Heart left ventricle (tissue), 13 donors: ENCODE results near the gene ARFGAP2.

Source experiments
- POLR2A ChIP-seq, 2 donors: fragments of 450-650 bp; IDR thresholded peaks; one replicate each; pipeline ENCODE4 v1.6.1; 2017; ENCODE audit warnings: antibody characterized with exemption in 2 of 2, mild to moderate bottlenecking in 2 of 2, moderate library complexity in 2 of 2
- TF ChIP-seq, protein P1 (sequence below), 12 donors: fragments of 200-600 bp; sonication (generic) in 4 of 12; IDR thresholded peaks; one replicate each; pipeline versions ENCODE4 v1.5.0 to v1.8.0; 2018 to 2022; ENCODE audit warnings: antibody characterized with exemption in 12 of 12, mild to moderate bottlenecking in 5 of 12
- donor health status: ischemic (EF 13 %, LVEDD 7.1; RV severe dilation, severe dysfunction).
- donor health status: DM: no; HTN: yes; CAD: no.
- donor health status: DM: no; HTN: no; CAD: no.
- donor health status: ischemic (EF 25% LVEDD 6.9; RV normal size, moderate dysfunction).
- donor health status: ischemic (EF 25% LVEDD 5.7; RV mildly dilated, moderate dysfunction).
- donor health status: ischemic (EF 35%, LVEDD 5.7; RV mildly dilated, moderate dysfunction).
- donor health status: nonischemic (EF 11% LVEDD 7.7; RV severe dilation, severe dysfunction).
- donor health status: DM: yes; HTN: yes; CAD: no.
- donor health status: PGD.
- donor health status: ischemic (EF 29% LVEDD 5.4; RV normal size, mild dysfunction).
- donor health status: nonischemic (EF 23%, LVEDD 6.1; RV moderate dilation, normal function).

DNA sequence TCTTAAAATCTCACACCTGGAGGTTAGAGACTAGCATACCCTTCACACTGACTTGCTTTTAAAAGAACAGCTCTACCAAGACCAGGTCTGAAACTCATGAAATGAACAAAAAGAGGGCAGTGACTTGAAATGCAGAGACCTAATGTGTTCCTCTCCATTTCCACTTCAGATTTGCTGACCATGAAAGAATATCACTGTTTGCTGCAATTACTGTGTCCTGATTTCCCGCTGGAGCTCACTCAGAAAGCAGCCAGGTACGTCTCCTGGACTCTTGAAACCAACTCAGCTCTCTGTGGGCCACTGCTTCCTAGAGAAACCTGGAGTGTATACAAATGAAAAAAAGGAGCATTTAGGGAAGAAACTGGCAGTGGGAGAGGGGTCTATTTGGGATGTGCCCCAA lies 39.2 kb downstream of the ARFGAP2 start:
- TF ChIP-seq POLR2A (IDR thresholded peaks at IDR 0.05), result no peak
- TF ChIP-seq, protein P1, sequence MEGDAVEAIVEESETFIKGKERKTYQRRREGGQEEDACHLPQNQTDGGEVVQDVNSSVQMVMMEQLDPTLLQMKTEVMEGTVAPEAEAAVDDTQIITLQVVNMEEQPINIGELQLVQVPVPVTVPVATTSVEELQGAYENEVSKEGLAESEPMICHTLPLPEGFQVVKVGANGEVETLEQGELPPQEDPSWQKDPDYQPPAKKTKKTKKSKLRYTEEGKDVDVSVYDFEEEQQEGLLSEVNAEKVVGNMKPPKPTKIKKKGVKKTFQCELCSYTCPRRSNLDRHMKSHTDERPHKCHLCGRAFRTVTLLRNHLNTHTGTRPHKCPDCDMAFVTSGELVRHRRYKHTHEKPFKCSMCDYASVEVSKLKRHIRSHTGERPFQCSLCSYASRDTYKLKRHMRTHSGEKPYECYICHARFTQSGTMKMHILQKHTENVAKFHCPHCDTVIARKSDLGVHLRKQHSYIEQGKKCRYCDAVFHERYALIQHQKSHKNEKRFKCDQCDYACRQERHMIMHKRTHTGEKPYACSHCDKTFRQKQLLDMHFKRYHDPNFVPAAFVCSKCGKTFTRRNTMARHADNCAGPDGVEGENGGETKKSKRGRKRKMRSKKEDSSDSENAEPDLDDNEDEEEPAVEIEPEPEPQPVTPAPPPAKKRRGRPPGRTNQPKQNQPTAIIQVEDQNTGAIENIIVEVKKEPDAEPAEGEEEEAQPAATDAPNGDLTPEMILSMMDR (IDR thresholded peaks at IDR 0.05), result no peak
